ENCODE measurements around the gene ALOXE3.

GRCh38 chr17:8117367-8117979, 841 bp downstream of the ALOXE3 start:
- TF ChIP-seq POLR2A (IDR thresholded peaks at IDR 0.05; ENCODE audit: extremely low read depth, insufficient read length) = no peak
- TF ChIP-seq CTCF (IDR thresholded peaks at IDR 0.05; ENCODE audit: low read depth, low read length) = no peak
- TF ChIP-seq MYC (IDR thresholded peaks at IDR 0.05; ENCODE audit: low read depth, low read length) = no peak
